SU-DHL-6 (cell line): ENCODE measurements around the gene ATOX1.

Experiments used
- H2AFZ ChIP-seq: fragments of 200-600 bp; sonication (generic); 2 replicates; pipeline ENCODE4 v1.6.1; 2014; ENCODE audit warnings: low read depth, mild to moderate bottlenecking, moderate library complexity, mixed read lengths, antibody characterized with exemption, low read length; ENCODE audit not compliant: severe bottlenecking
- H3F3A ChIP-seq: fragments of 200-600 bp; shearing (Covaris generic); 2 replicates; pipeline ENCODE4 v1.6.0; 2016; ENCODE audit warnings: antibody characterized with exemption, mild to moderate bottlenecking; ENCODE audit not compliant: insufficient read depth
- H3K27ac ChIP-seq: fragments of 200-600 bp; sonication (generic); 2 replicates; pipeline ENCODE4 v1.5.1; 2016; ENCODE audit warnings: low read depth, mild to moderate bottlenecking, low read length, moderate library complexity, mixed read lengths
- H3K27me3 ChIP-seq: fragments of 200-600 bp; sonication (generic), shearing (Covaris generic); 2 replicates; pipeline ENCODE4 v1.6.0; 2014; ENCODE audit warnings: mild to moderate bottlenecking, low read length
- H3K36me3 ChIP-seq: fragments of 200-600 bp; sonication (generic); 2 replicates; pipeline ENCODE4 v1.6.1; 2014; ENCODE audit warnings: mild to moderate bottlenecking, low read length, mixed read lengths
- H3K4me2 ChIP-seq: fragments of 300-600, 200-600 bp; shearing (Covaris generic), sonication (generic); 2 replicates; pipeline ENCODE4 v1.6.0; 2014; ENCODE audit warnings: low read length, low read depth, mild to moderate bottlenecking; ENCODE audit not compliant: poor library complexity, severe bottlenecking
- H3K4me3 ChIP-seq: fragments of 200-600 bp; sonication (generic); 2 replicates; pipeline ENCODE4 v1.5.1; 2014; ENCODE audit warnings: antibody characterized with exemption, low read length, mild to moderate bottlenecking, mixed read lengths; ENCODE audit not compliant: insufficient read depth, poor library complexity, severe bottlenecking
- H3K79me2 ChIP-seq: fragments of 200-600 bp; sonication (generic); 2 replicates; pipeline ENCODE4 v1.6.1; 2014; ENCODE audit warnings: mild to moderate bottlenecking, low read length, moderate library complexity; ENCODE audit not compliant: insufficient read depth
- H3K9ac ChIP-seq: fragments of 200-600 bp; sonication (generic); 2 replicates; pipeline ENCODE4 v1.7.0; 2014; ENCODE audit warnings: mild to moderate bottlenecking, low read length
- H3K9me2 ChIP-seq: fragments of 200-600 bp; sonication (generic); replicated peaks from 2 replicates; pipeline ENCODE4 v1.6.1; 2014; ENCODE audit warnings: low read length; ENCODE audit not compliant: insufficient read depth
- H3K9me3 ChIP-seq: fragments of 200-600 bp; sonication (generic); 2 replicates; pipeline ENCODE4 v1.6.1; 2014; ENCODE audit warnings: low read length, mixed read lengths; ENCODE audit not compliant: insufficient read depth
- H4K20me1 ChIP-seq: fragments of 200-600 bp; sonication (generic); 2 replicates; pipeline ENCODE4 v1.6.1; 2014; ENCODE audit warnings: low read depth, mild to moderate bottlenecking, antibody characterized with exemption, low read length, moderate library complexity, mixed read lengths
- CTCF ChIP-seq: fragments of 200-600 bp; sonication (generic); IDR thresholded peaks from one replicate; pipeline ENCODE4 v1.5.1; 2017; ENCODE audit warnings: antibody characterized with exemption, mild to moderate bottlenecking, low read length, moderate library complexity; ENCODE audit not compliant: insufficient read depth, poor library complexity, severe bottlenecking
- EZH2phosphoT487 ChIP-seq: fragments of 200-600 bp; sonication (generic), shearing (Covaris generic); conservative IDR thresholded peaks from 2 replicates; pipeline ENCODE4 v1.6.1; 2018; ENCODE audit warnings: mild to moderate bottlenecking, antibody characterized with exemption, low read length, moderate library complexity, mixed read lengths

ATOX1 gene

GRCh38 chr5:151743530-151743929 is 14.9 kb downstream of the ATOX1 start:
- Histone ChIP-seq H3K27me3 (no peaks in the 10 kb centered on the region), H3K4me3 (no peak overlapping the region), H3K9ac (no peak overlapping the region), H4K20me1 (no peaks in the 10 kb centered on the region), H3K9me2 (no peaks in the 10 kb centered on the region), H2AFZ (no peak overlapping the region), H3K4me2 (no peak overlapping the region), H3K36me3 (no peaks in the 10 kb centered on the region), H3F3A (no peaks in the 10 kb centered on the region), H3K79me2 (no peaks in the 10 kb centered on the region; the same call in 1 of the 2 replicates), H3K9me3 (no peaks in the 10 kb centered on the region), H3K27ac (no peak overlapping the region)
- TF ChIP-seq EZH2phosphoT487 (no peak), CTCF (no peak)

- no peak overlapping the region for H3K4me3 ChIP-seq
- no peaks in the 10 kb centered on the region for H3K9me2 ChIP-seq
- H4K20me1 ChIP-seq: no peaks in the 10 kb centered on the region
- H3K27ac ChIP-seq: no peak overlapping the region
- no peaks in the 10 kb centered on the region for H3K79me2 ChIP-seq
- no peaks in the 10 kb centered on the region for H3K27me3 ChIP-seq
- H3K9me3 ChIP-seq: no peaks in the 10 kb centered on the region
- H2AFZ ChIP-seq: no peak overlapping the region
- no peaks in the 10 kb centered on the region for H3K36me3 ChIP-seq
- H3K9ac ChIP-seq: no peak overlapping the region
- no peak overlapping the region for H3K4me2 ChIP-seq
- TF ChIP-seq EZH2phosphoT487: no peak
- TF ChIP-seq CTCF: peak; percentile 17
- no peaks in the 10 kb centered on the region for H3F3A ChIP-seq
These were observed 15.5 kb downstream of the ATOX1 start for GRCh38 chr5:151742870-151743294.

GRCh38 chr5:151741678-151742423 is 16.6 kb downstream of the ATOX1 start:
- Histone ChIP-seq H3K9me3 (no peaks in the 10 kb centered on the region), H3K4me2 (no peak overlapping the region), H2AFZ (no peak overlapping the region), H3K27me3 (no peaks in the 10 kb centered on the region), H3F3A (no peaks in the 10 kb centered on the region), H3K9me2 (no peaks in the 10 kb centered on the region), H4K20me1 (no peaks in the 10 kb centered on the region), H3K36me3 (no peaks in the 10 kb centered on the region), H3K79me2 (no peaks in the 10 kb centered on the region), H3K9ac (no peak overlapping the region), H3K27ac (no peak overlapping the region), H3K4me3 (no peak overlapping the region)
- TF ChIP-seq EZH2phosphoT487: no peak
- no peak for TF ChIP-seq CTCF
